CD14-positive monocyte (primary cell): ENCODE measurements around the gene E2F7. TPM values are rescaled to one million over a fixed set of nuclear protein-coding genes. Genes with fewer than 3 reads are reported as not detected.
"Not testable (repeated sequence)": the region's sequence is repeated elsewhere in the genome, so short reads cannot be mapped to it uniquely, and the experiment has no call there.

Experiments used
- DNase-seq, 3 donors: peaks; one replicate each; pipeline ENCODE4 v3.0.0-alpha.2; 2011 to 2022
- H2AFZ ChIP-seq: 2 replicates; pipeline ENCODE4 v1.6.0; 2012; ENCODE audit warnings: mild to moderate bottlenecking, low read depth, low read length, inconsistent platforms; ENCODE audit not compliant: insufficient read depth, poor library complexity, severe bottlenecking
- H3K27ac ChIP-seq, 2 donors: 1 replicate in 1 of 2; 2 replicates in 1 of 2; pipeline ENCODE4 v1.5.1; 2012 to 2013; ENCODE audit warnings: low read length in 2 of 2, control low read depth in 1 of 2, inconsistent platforms in 1 of 2, low read depth in 1 of 2, mild to moderate bottlenecking in 1 of 2
- H3K27me3 ChIP-seq, 2 donors: one replicate each; pipeline versions ENCODE4 v1.6.0 to v1.6.1; 2011 to 2013; ENCODE audit warnings: low read length in 2 of 2; ENCODE audit not compliant: control insufficient read depth in 2 of 2, insufficient read depth in 2 of 2
- H3K36me3 ChIP-seq, 2 donors: replicated peaks in 1 of 2; 1 replicate in 1 of 2; 2 replicates in 1 of 2; pipeline versions ENCODE4 v1.5.1 to v1.6.1; 2012 to 2013; ENCODE audit warnings: low read length in 2 of 2, control low read depth in 1 of 2, inconsistent platforms in 1 of 2, mild to moderate bottlenecking in 1 of 2; ENCODE audit not compliant: insufficient read depth in 2 of 2, control insufficient read depth in 1 of 2
- H3K4me1 ChIP-seq, 2 donors: 1 replicate in 1 of 2; 2 replicates in 1 of 2; pipeline versions ENCODE4 v1.5.1 to v1.6.1; 2012 to 2013; ENCODE audit warnings: low read length in 2 of 2, control low read depth in 1 of 2, inconsistent platforms in 1 of 2, mild to moderate bottlenecking in 1 of 2, moderate library complexity in 1 of 2; ENCODE audit not compliant: insufficient read depth in 2 of 2, control insufficient read depth in 1 of 2
- H3K4me2 ChIP-seq: replicated peaks from 2 replicates; pipeline ENCODE3; 2012; ENCODE audit warnings: low read length, moderate library complexity, mild to moderate bottlenecking; ENCODE audit not compliant: poor library complexity, severe bottlenecking; ENCODE audit errors: extremely low read depth
- H3K4me3 ChIP-seq, 3 experiments: fragments of 200-600 bp in 1 of 3; sonication (generic) in 1 of 3; replicated peaks in 1 of 3; 1 replicate in 2 of 3; 2 replicates in 1 of 3; pipeline ENCODE4 v1.5.1; 2011 to 2013; ENCODE audit warnings: low read length in 3 of 3, mild to moderate bottlenecking in 3 of 3, control low read depth in 2 of 3, low read depth in 2 of 3, inconsistent platforms in 1 of 3, moderate library complexity in 1 of 3
- H3K79me2 ChIP-seq: 2 replicates; pipeline ENCODE4 v1.6.0; 2012; ENCODE audit warnings: mild to moderate bottlenecking, control low read depth, inconsistent platforms, low read length, moderate library complexity; ENCODE audit not compliant: insufficient read depth
- H3K9ac ChIP-seq: 2 replicates; pipeline ENCODE4 v1.6.0; 2017; ENCODE audit warnings: low read length, mild to moderate bottlenecking; ENCODE audit not compliant: insufficient read depth, poor library complexity, severe bottlenecking
- H3K9me3 ChIP-seq, 2 donors: replicated peaks in 1 of 2; 1 replicate in 1 of 2; 2 replicates in 1 of 2; pipeline versions ENCODE4 v1.5.1 to v1.6.1; 2012 to 2013; ENCODE audit warnings: low read length in 2 of 2, control low read depth in 1 of 2; ENCODE audit not compliant: control insufficient read depth in 1 of 2, insufficient read depth in 1 of 2
- H4K20me1 ChIP-seq: 2 replicates; pipeline ENCODE4 v1.6.0; 2012; ENCODE audit warnings: mild to moderate bottlenecking, low read length, control low read depth, moderate library complexity; ENCODE audit not compliant: insufficient read depth
- H3K27ac Mint-ChIP-seq, 7 donors: one replicate each; pipeline ENCODE4 v1.8.0; 2020; ENCODE audit warnings: mild to moderate bottlenecking in 7 of 7, mixed read lengths in 7 of 7, moderate library complexity in 6 of 7, inconsistent platforms in 2 of 7
- H3K27me3 Mint-ChIP-seq, 3 donors: one replicate each; pipeline ENCODE4 v1.8.0; 2021 to 2022; ENCODE audit warnings: low read depth in 3 of 3, mild to moderate bottlenecking in 3 of 3, mixed read lengths in 3 of 3, moderate library complexity in 3 of 3, inconsistent platforms in 1 of 3
- H3K36me3 Mint-ChIP-seq, 2 donors: one replicate each; pipeline ENCODE4 v1.8.0; 2020; ENCODE audit warnings: mixed read lengths in 2 of 2, inconsistent platforms in 1 of 2, mild to moderate bottlenecking in 1 of 2
- H3K4me1 Mint-ChIP-seq: one replicate; pipeline ENCODE4 v1.8.0; 2020; ENCODE audit warnings: mild to moderate bottlenecking, mixed read lengths
- H3K4me3 Mint-ChIP-seq, 2 donors: one replicate each; pipeline ENCODE4 v1.8.0; 2020; ENCODE audit warnings: mild to moderate bottlenecking in 2 of 2, mixed read lengths in 2 of 2, moderate library complexity in 1 of 2
- H3K9me3 Mint-ChIP-seq, 7 donors: one replicate each; pipeline ENCODE4 v1.8.0; 2020 to 2022; ENCODE audit warnings: mixed read lengths in 7 of 7, mild to moderate bottlenecking in 6 of 7, moderate library complexity in 6 of 7, inconsistent platforms in 2 of 7
- CTCF ChIP-seq: fragments of 200-600 bp; IDR thresholded peaks from one replicate; pipeline ENCODE4 v1.8.0; 2022; ENCODE audit warnings: antibody characterized with exemption, mild to moderate bottlenecking
- WGBS: methylation state at CpG from one replicate; pipeline ENCODE4 v1.1.5; 2013; ENCODE audit warnings: missing lambda C conversion rate; ENCODE audit not compliant: insufficient coverage; 5-methylcytosine and 5-hydroxymethylcytosine counted together
- intact Hi-C, 2 donors: fragments of 100-400 bp; cut with micrococcal nuclease; formaldehyde crosslinking; loops; one replicate each; pipeline versions ENCODE4 v1.15.0 to v1.15.1; 2023
- polyA plus RNA-seq, 3 donors: library from polyadenylated mRNA; depleted of rRNA in 1 of 3; unstranded in 2 of 3; stranded (reverse) in 1 of 3; fragments of 300-500 nt in 2 of 3; fragments of >200 nt in 1 of 3; fragmentation: Illumina TruSeq in 2 of 3; gene quantifications; 1 replicate in 2 of 3; 2 replicates in 1 of 3; pipeline ENCODE4 v1.2.3, GENCODE V29; 2012 to 2021

E2F7 gene
- polyA plus RNA-seq, 3 donors, result not detected

GRCh38 chr12:77078231-77078630, 12.9 kb upstream of the E2F7 start:
- no peak overlapping the region for H3K4me3 Mint-ChIP-seq
- Histone ChIP-seq H3K9ac (no peak overlapping the region), H3K27me3 (no peaks in the 10 kb centered on the region), H3K36me3 (no peaks in the 10 kb centered on the region), H3K9me3 (peaks cover 4 to 6% of the 10 kb centered on the region in 2 donors), H2AFZ (no peak overlapping the region), H3K4me2 (no peak overlapping the region), H4K20me1 (no peaks in the 10 kb centered on the region), H3K4me1 (no peaks in the 10 kb centered on the region), H3K79me2 (no peaks in the 10 kb centered on the region), H3K4me3 (no peak overlapping the region), H3K27ac (no peak overlapping the region)
- intact Hi-C loops, result no loop called here
- no peak for TF ChIP-seq CTCF
- no peak for DNase-seq
- no peaks in the 10 kb centered on the region for H3K4me1 Mint-ChIP-seq
- H3K36me3 Mint-ChIP-seq, result no peaks in the 10 kb centered on the region
- H3K27ac Mint-ChIP-seq, result no peak overlapping the region
- H3K27me3 Mint-ChIP-seq, result peaks cover 0 to 4% (median 3%) of the 10 kb centered on the region in 3 donors
- H3K9me3 Mint-ChIP-seq, result peaks cover 0 to 7% (median 4%) of the 10 kb centered on the region in 7 donors

GRCh38 chr12:77076886-77077285, 11.5 kb upstream of the E2F7 start:
- no peaks in the 10 kb centered on the region for H4K20me1 ChIP-seq
- DNase-seq, result no peak
- Mint-ChIP-seq H3K4me1 (no peaks in the 10 kb centered on the region), H3K36me3 (no peaks in the 10 kb centered on the region), H3K27me3 (peaks cover 3 to 4% (median 4%) of the 10 kb centered on the region in 3 donors), H3K27ac (no peak overlapping the region), H3K4me3 (no peak overlapping the region), H3K9me3 (peaks cover 0 to 7% (median 4%) of the 10 kb centered on the region in 7 donors)
- WGBS, result no CpG with 5 or more reads among the region's 1 CpG
- H3K79me2 ChIP-seq, result no peaks in the 10 kb centered on the region
- H3K4me1 ChIP-seq, result no peaks in the 10 kb centered on the region
- no peak overlapping the region for H3K4me3 ChIP-seq
- no peaks in the 10 kb centered on the region for H3K27me3 ChIP-seq
- H3K36me3 ChIP-seq, result no peaks in the 10 kb centered on the region
- H2AFZ ChIP-seq, result no peak overlapping the region
- no peak for TF ChIP-seq CTCF
- H3K9me3 ChIP-seq, result peaks cover 4 to 6% of the 10 kb centered on the region in 2 donors
- no peak overlapping the region for H3K9ac ChIP-seq
- H3K4me2 ChIP-seq, result no peak overlapping the region
- intact Hi-C loops, result no loop called here
- no peak overlapping the region for H3K27ac ChIP-seq

GRCh38 chr12:77073894-77074293, 8.5 kb upstream of the E2F7 start:
- H4K20me1 ChIP-seq, H3K4me3 Mint-ChIP-seq, H3K27ac ChIP-seq, H3K9ac ChIP-seq, H3K4me1 Mint-ChIP-seq, H3K79me2 ChIP-seq, H3K9me3 Mint-ChIP-seq, H3K36me3 Mint-ChIP-seq, H3K27me3 Mint-ChIP-seq, H3K4me1 ChIP-seq, H3K9me3 ChIP-seq, H3K27me3 ChIP-seq, DNase-seq, intact Hi-C loops, H3K4me2 ChIP-seq, H3K27ac Mint-ChIP-seq, H3K4me3 ChIP-seq, H3K36me3 ChIP-seq, H2AFZ ChIP-seq: not testable (repeated sequence)
- no CpG with 5 or more reads among the region's 5 CpGs for WGBS
